GM12801 (cell line): ENCODE measurements around the gene TMC3.

Source experiments
- CTCF ChIP-seq: IDR thresholded peaks from one replicate; pipeline ENCODE4 v1.5.1; 2011; ENCODE audit warnings: control low read depth; ENCODE audit not compliant: insufficient read length; ENCODE audit errors: extremely low read depth

Gene TMC3

DNA sequence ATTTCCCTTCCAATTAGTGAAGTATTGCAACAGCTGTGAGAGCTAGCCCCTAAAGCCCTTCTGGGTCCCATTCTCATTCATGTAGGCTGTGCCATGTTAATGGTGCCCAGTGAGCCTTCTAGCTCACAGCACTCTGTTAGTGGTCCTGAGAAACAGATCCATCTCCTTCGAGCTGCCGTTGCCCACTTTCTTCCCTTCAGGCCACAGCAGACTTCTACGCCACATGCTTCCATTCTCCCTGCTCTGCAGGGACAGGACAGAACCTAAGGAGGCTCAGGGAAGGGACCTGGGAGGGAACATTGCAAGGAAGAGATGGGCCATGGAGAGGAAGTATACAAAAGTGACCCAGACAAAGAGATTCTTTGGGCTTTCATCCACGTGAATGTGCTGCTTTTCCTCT lies 38.4 kb downstream of the TMC3 start:
- no peak for TF ChIP-seq CTCF

DNA sequence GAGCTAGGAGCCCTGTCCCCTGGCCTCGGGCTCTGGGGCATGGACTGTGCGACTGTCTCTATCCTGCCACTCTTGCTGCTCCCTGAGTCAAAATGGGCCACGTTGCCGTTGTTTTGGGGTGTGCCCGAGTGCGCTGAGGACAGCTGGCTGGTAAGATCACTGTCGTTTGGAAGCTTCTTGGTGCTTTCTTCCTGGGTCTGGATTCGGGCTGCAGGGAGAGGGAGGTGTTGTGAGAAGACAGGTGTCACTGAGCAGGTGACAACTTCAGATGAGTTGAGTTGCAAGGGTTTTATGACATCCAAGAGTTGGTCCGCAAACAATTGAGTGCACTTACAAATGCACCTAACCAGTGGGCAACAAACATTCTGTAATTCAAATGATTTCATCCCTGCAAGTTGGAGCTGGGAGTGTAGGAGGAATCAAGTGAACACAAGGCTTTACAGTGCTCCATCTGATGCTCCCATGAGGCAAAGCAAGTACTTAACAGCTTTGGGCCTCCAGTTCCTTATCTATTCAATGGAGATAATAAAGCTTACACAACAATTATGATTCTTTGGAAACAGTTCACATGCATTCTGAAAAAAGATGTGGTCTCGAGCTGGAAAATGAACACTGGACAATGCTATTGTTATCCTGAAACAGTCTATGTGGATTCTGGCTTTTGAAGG lies 39.1 kb downstream of the TMC3 start:
- TF ChIP-seq CTCF: no peak

DNA sequence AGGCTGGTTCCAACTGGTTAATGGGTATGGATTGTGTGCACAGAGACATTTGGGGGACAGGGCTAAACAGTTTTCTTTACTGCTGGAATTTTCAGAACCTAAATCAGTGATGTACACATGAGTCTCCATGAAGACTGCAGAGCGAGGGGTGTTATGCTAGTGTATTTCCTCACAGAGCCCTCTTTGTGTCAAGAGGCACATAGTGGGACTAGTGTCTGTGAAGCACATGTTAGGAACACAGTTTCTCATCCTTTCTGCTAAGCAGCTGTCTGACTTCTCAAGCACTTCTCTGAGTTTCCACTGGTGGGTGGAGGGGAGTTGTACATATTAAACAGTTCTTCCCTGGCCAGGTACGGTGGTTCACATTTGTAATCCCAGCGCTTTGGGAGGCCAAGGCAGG lies 40.6 kb downstream of the TMC3 start:
- TF ChIP-seq CTCF: no peak

- TF ChIP-seq CTCF: no peak
Measured at GRCh38 chr15:81332326-81332725, 41.7 kb downstream of the TMC3 start.

DNA sequence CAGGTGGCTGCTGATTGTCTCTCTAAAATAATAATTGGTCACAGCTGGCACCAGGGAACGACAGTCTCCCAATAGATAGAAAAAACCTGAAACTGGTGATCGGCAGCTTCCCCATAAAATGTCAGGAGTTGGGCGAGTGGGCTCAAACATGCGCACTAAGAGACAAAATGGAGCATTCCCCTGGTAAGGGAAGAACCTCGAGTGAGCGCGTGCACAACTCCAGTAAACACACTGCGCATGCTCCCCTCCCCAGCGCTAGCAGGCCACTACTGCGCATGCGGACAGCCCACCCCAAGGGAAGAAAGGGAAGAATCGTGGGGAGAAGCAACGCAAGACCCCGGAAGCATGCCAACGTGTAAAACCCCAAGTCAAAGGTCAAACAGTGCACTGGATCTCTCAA lies 42.4 kb downstream of the TMC3 start:
- no peak for TF ChIP-seq CTCF

GRCh38 chr15:81330366-81331090 lies 43.5 kb downstream of the TMC3 start:
- TF ChIP-seq CTCF: no peak

DNA sequence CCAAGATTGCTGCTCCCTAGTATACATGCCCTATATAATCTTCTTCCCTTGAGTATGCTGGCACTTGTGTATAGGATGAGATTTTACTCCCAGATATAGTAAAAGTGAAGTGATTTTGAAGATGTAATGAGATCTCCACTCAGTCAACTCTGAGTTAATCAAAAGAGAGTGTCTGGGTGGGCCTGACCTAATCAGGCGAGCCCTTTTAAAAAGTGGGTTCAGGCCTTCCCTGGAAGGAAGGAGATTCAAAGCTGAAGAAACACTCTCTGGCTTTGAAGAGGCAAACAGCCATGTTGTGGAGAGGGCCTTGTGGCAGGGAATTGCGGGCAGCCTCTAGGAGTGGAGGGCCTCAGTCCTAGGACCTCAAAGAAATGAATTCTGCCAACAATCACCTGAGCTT lies 44.6 kb downstream of the TMC3 start:
- no peak for TF ChIP-seq CTCF
